B cell (primary cell): ENCODE measurements around the gene AADAC. TPM values are rescaled to one million over a fixed set of nuclear protein-coding genes. Genes with fewer than 3 reads are reported as not detected.

Experiments
- ATAC-seq: fragments of 200-7000 bp; cut with Tn5 transposase; one replicate; pipeline ENCODE4 v1.10.0; 2021; ENCODE audit warnings: low read depth, mild to moderate bottlenecking, moderate number of reproducible peaks, moderate library complexity
- CTCF ChIA-PET: fragments of 350-600 bp; sonication (Branson Sonifier 250); formaldehyde crosslinking; loops from one replicate; lab custom pipeline; 2021; ENCODE audit warnings: antibody characterized with exemption, inconsistent platforms; lab: Charles Lee
- POLR2A ChIA-PET: fragments of 350-600 bp; sonication (Branson Sonifier 250); formaldehyde crosslinking; loops from one replicate; lab custom pipeline; 2021; ENCODE audit warnings: antibody characterized with exemption; lab: Charles Lee
- DNase-seq: peaks from one replicate; pipeline ENCODE4 v3.0.0; 2013
- H2AFZ ChIP-seq: 2 replicates; pipeline ENCODE4 v1.6.1; 2012; ENCODE audit warnings: mild to moderate bottlenecking, low read depth, low read length; ENCODE audit not compliant: insufficient read depth, poor library complexity, severe bottlenecking
- H3K27ac ChIP-seq, 2 donors: 1 replicate in 1 of 2; 2 replicates in 1 of 2; pipeline ENCODE4 v1.5.1; 2012 to 2013; ENCODE audit warnings: low read length in 2 of 2, mild to moderate bottlenecking in 2 of 2, moderate library complexity in 1 of 2
- H3K27me3 ChIP-seq, 4 experiments: fragments of 200-600 bp in 1 of 4; sonication (generic) in 1 of 4; replicated peaks in 1 of 4; 1 replicate in 2 of 4; 2 replicates in 2 of 4; pipeline versions ENCODE4 v1.6.1 to v1.7.0; 2013 to 2016; ENCODE audit warnings: low read length in 3 of 4, mild to moderate bottlenecking in 2 of 4, mixed read lengths in 1 of 4, moderate library complexity in 1 of 4; ENCODE audit not compliant: insufficient read depth in 4 of 4, control insufficient read depth in 3 of 4; ENCODE audit errors: control extremely low read depth in 1 of 4
- H3K36me3 ChIP-seq, 2 experiments: replicated peaks in 1 of 2; 1 replicate in 1 of 2; 2 replicates in 1 of 2; pipeline versions ENCODE4 v1.6.1 to v1.7.1; 2013; ENCODE audit warnings: low read length in 1 of 2; ENCODE audit not compliant: insufficient read depth in 2 of 2, control insufficient read depth in 1 of 2; ENCODE audit errors: control extremely low read depth in 1 of 2, extremely low read depth in 1 of 2
- H3K4me1 ChIP-seq, 2 donors: fragments of 200-600 bp in 1 of 2; sonication (generic) in 1 of 2; 1 replicate in 1 of 2; 2 replicates in 1 of 2; pipeline versions ENCODE4 v1.5.1 to v1.6.1; 2013 to 2017; ENCODE audit warnings: low read length in 2 of 2; ENCODE audit not compliant: control insufficient read depth in 2 of 2, insufficient read depth in 2 of 2
- H3K4me2 ChIP-seq: replicated peaks from 2 replicates; pipeline ENCODE3; 2012; ENCODE audit warnings: mild to moderate bottlenecking, low read depth, low read length; ENCODE audit not compliant: poor library complexity, severe bottlenecking
- H3K4me3 ChIP-seq, 5 experiments: fragments of 200-600 bp in 1 of 5; sonication (generic) in 1 of 5; 1 replicate in 3 of 5; 2 replicates in 2 of 5; pipeline versions ENCODE4 v1.5.1 to v1.7.0; 2011 to 2016; ENCODE audit warnings: low read length in 4 of 5, mild to moderate bottlenecking in 4 of 5, low read depth in 2 of 5, control low read depth in 1 of 5, moderate library complexity in 1 of 5; ENCODE audit not compliant: insufficient read depth in 1 of 5; ENCODE audit errors: control extremely low read depth in 1 of 5, extremely low read depth in 1 of 5
- H3K79me2 ChIP-seq: fragments of 200-600 bp; sonication (generic); one replicate; pipeline ENCODE4 v1.6.0; 2016; ENCODE audit warnings: low read length; ENCODE audit not compliant: control insufficient read depth, insufficient read depth
- H3K9ac ChIP-seq: fragments of 200-600 bp; sonication (generic); 2 replicates; pipeline ENCODE4 v1.6.1; 2017; ENCODE audit warnings: mild to moderate bottlenecking, low read length, moderate library complexity
- H3K9me3 ChIP-seq, 3 donors: one replicate each; pipeline versions ENCODE4 v1.6.1 to v1.7.1; 2013; ENCODE audit warnings: low read length in 2 of 3; ENCODE audit not compliant: control insufficient read depth in 2 of 3, insufficient read depth in 1 of 3; ENCODE audit errors: control extremely low read depth in 1 of 3
- H4K20me1 ChIP-seq: 2 replicates; pipeline ENCODE4 v1.6.0; 2012; ENCODE audit warnings: mild to moderate bottlenecking, low read length; ENCODE audit not compliant: insufficient read depth, control insufficient read depth, poor library complexity, severe bottlenecking
- H3K27ac Mint-ChIP-seq: one replicate; pipeline ENCODE4 v1.8.0; 2021; ENCODE audit warnings: mixed read lengths
- H3K27me3 Mint-ChIP-seq: one replicate; pipeline ENCODE4 v1.8.0; 2021; ENCODE audit warnings: mixed read lengths
- H3K4me1 Mint-ChIP-seq: one replicate; pipeline ENCODE4 v1.8.0; 2021; ENCODE audit warnings: mixed read lengths
- H3K4me3 Mint-ChIP-seq: one replicate; pipeline ENCODE4 v1.8.0; 2021; ENCODE audit warnings: mixed read lengths
- H3K9me3 Mint-ChIP-seq: one replicate; pipeline ENCODE4 v1.8.0; 2022; ENCODE audit warnings: mixed read lengths; ENCODE audit not compliant: insufficient read depth
- EZH2 ChIP-seq: IDR thresholded peaks from 2 replicates; pipeline ENCODE4 v1.6.1; 2012; ENCODE audit warnings: borderline replicate concordance, low read depth, mild to moderate bottlenecking, moderate library complexity, low read length; ENCODE audit not compliant: insufficient read depth, poor library complexity, severe bottlenecking
- WGBS: methylation state at CpG from one replicate; pipeline ENCODE4 v1.1.5; 2013; ENCODE audit warnings: missing lambda C conversion rate; ENCODE audit not compliant: insufficient coverage; 5-methylcytosine and 5-hydroxymethylcytosine counted together
- intact Hi-C: fragments of 100-400 bp; cut with micrococcal nuclease; formaldehyde crosslinking; loops from one replicate; pipeline ENCODE4 v1.10.0; 2022
- polyA plus RNA-seq: library from polyadenylated mRNA; depleted of rRNA; stranded (reverse); fragments of >200 nt; gene quantifications from 2 replicates; pipeline ENCODE4 v1.2.3, GENCODE V29; 2012
- total RNA-seq, 2 donors: library from RNA; stranded (reverse); fragments of 120-200 nt in 1 of 2; gene quantifications; 1 replicate in 1 of 2; 2 replicates in 1 of 2; pipeline versions ENCODE4 v1.2.3 to v1.2.4, GENCODE V29; 2013 to 2022
- TF ChIP-seq, protein P1 (sequence below): fragments of 200-600 bp; IDR thresholded peaks from one replicate; pipeline ENCODE4 v1.8.0; 2022; ENCODE audit warnings: antibody characterized with exemption, mild to moderate bottlenecking

The AADAC gene
- total and polyA plus RNA-seq, 2 donors (not counting 1 experiment from before 2014, with no cell fraction given), result not detected

DNA sequence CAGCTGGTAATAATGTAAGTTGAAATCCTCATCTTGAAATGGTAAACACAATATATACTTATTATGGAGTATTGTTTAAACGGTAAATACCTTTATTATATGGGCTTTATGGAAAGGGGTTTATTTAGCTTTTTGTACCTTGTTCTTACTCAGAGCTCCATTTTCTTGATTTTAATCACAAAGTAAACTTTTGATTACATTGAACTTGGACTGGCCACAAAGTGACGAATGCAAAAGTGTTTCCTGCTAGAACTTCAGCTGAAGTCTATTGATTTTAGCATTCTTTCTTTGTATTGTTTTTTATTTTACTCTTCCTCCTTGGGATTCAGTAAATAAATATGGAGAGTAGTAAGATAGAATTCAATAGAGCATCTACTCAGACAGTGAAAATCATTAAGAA, 19.8 kb upstream of the AADAC start:
- intact Hi-C loops, result no loop called here
- Histone ChIP-seq H4K20me1 (no peaks in the 10 kb centered on the region), H3K9ac (no peak overlapping the region), H3K4me1 (no peaks in the 10 kb centered on the region), H3K27ac (no peak overlapping the region), H3K79me2 (no peaks in the 10 kb centered on the region), H2AFZ (no peak overlapping the region), H3K36me3 (no peaks in the 10 kb centered on the region), H3K4me2 (no peak overlapping the region), H3K9me3 (no peaks in the 10 kb centered on the region), H3K4me3 (no peak overlapping the region), H3K27me3 (no peaks in the 10 kb centered on the region)
- no CpG with 5 or more reads among the region's 2 CpGs for WGBS
- Mint-ChIP-seq H3K27ac (no peak overlapping the region), H3K27me3 (peaks cover 4% of the 10 kb centered on the region), H3K9me3 (no peaks in the 10 kb centered on the region), H3K4me3 (no peak overlapping the region), H3K4me1 (no peaks in the 10 kb centered on the region)
- DNase-seq (no peak), ATAC-seq (no peak)
- TF ChIP-seq, protein P1, sequence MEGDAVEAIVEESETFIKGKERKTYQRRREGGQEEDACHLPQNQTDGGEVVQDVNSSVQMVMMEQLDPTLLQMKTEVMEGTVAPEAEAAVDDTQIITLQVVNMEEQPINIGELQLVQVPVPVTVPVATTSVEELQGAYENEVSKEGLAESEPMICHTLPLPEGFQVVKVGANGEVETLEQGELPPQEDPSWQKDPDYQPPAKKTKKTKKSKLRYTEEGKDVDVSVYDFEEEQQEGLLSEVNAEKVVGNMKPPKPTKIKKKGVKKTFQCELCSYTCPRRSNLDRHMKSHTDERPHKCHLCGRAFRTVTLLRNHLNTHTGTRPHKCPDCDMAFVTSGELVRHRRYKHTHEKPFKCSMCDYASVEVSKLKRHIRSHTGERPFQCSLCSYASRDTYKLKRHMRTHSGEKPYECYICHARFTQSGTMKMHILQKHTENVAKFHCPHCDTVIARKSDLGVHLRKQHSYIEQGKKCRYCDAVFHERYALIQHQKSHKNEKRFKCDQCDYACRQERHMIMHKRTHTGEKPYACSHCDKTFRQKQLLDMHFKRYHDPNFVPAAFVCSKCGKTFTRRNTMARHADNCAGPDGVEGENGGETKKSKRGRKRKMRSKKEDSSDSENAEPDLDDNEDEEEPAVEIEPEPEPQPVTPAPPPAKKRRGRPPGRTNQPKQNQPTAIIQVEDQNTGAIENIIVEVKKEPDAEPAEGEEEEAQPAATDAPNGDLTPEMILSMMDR, result no peak
- no peak for TF ChIP-seq EZH2
- ChIA-PET CTCF (interaction anchor here (1.1 kb wide), 1 partner anchor 10 kb away, joined by 3 read pairs; no protein-coding TSS in a partner anchor), POLR2A (no interaction called here)

GRCh38 chr3:151795276-151795675, 18.6 kb upstream of the AADAC start:
- Mint-ChIP-seq H3K9me3 (no peaks in the 10 kb centered on the region), H3K4me1 (no peaks in the 10 kb centered on the region), H3K4me3 (no peak overlapping the region), H3K27ac (no peak overlapping the region), H3K27me3 (peaks cover 4% of the 10 kb centered on the region)
- Histone ChIP-seq H3K4me1 (no peaks in the 10 kb centered on the region), H3K4me2 (no peak overlapping the region), H3K27ac (no peak overlapping the region), H3K9me3 (no peaks in the 10 kb centered on the region), H3K9ac (no peak overlapping the region), H2AFZ (no peak overlapping the region), H4K20me1 (no peaks in the 10 kb centered on the region), H3K27me3 (no peaks in the 10 kb centered on the region), H3K36me3 (no peaks in the 10 kb centered on the region), H3K79me2 (no peaks in the 10 kb centered on the region), H3K4me3 (no peak overlapping the region)
- POLR2A ChIA-PET, result no interaction called here
- no peak for TF ChIP-seq EZH2
- TF ChIP-seq, protein P1, result no peak
- intact Hi-C loops, result no loop called here
- no CpG with 5 or more reads among the region's 4 CpGs for WGBS
- DNase-seq (no peak), ATAC-seq (no peak)
- CTCF ChIA-PET, result no interaction called here
